K562 (cell line): Measurements from ENCODE around the gene PHOSPHO1. TPM values are rescaled to one million over a fixed set of nuclear protein-coding genes. Genes with fewer than 3 reads are reported as not detected.
"Not testable (repeated sequence)": the region's sequence is repeated elsewhere in the genome, so short reads cannot be mapped to it uniquely, and the experiment has no call there.

Experiments
- ATAC-seq: fragments of 200-7000 bp; cut with Tn5 transposase; 3 replicates; pipeline ENCODE4 v1.9.1; 2020; ENCODE audit warnings: moderate library complexity
- BruUV-seq: library from RNA; stranded (reverse); fragments of 400-500 nt; replicated peaks from 2 replicates; lab custom pipeline; 2021; lab: Mats Ljungman, UMichigan
- CTCF ChIA-PET: fragments of 300-600 bp; formaldehyde crosslinking; extraction: SDS; loops from one replicate; lab custom pipeline; 2021; ENCODE audit warnings: low intra/inter-chr PET ratio; lab: Yijun Ruan, JAX
- POLR2A ChIA-PET: fragments of 300-600, 350-650 bp; sonication (Branson Sonifier 250); formaldehyde crosslinking; extraction: SDS; loops from one replicate; lab custom pipeline; 2021; ENCODE audit warnings: antibody characterized with exemption, inconsistent platforms; lab: Yijun Ruan, JAX
- DNase-seq, 4 experiments: peaks; one replicate each; pipeline versions ENCODE4 v3.0.0 to v3.0.0-alpha.2; 2011 to 2018; ENCODE audit warnings: low spot score in 3 of 4, mixed read lengths in 3 of 4; ENCODE audit errors: extremely low read depth in 1 of 4
- FAIRE-seq: peaks from 2 replicates; lab custom pipeline; 2011; peaks lifted over from hg19 to GRCh38; lab: Jason Lieb, UNC
- H2AFZ ChIP-seq: 2 replicates; pipeline ENCODE4 v1.6.0; 2011; ENCODE audit warnings: low read depth, low read length, control low read depth, inconsistent platforms
- H3K27ac ChIP-seq: fragments of 200-600 bp; 3 replicates; pipeline ENCODE4 v1.8.0; 2011; ENCODE audit warnings: low read depth, mild to moderate bottlenecking, control low read depth, inconsistent platforms, low read length, moderate library complexity, mixed read lengths; ENCODE audit errors: extremely low read depth
- H3K27me3 ChIP-seq, 2 experiments: fragments of 300-600 bp in 1 of 2; 2 replicates in 1 of 2; 3 replicates in 1 of 2; pipeline versions ENCODE4 v1.6.0 to v1.8.0; 2011; ENCODE audit warnings: inconsistent platforms in 2 of 2, low read length in 2 of 2, mild to moderate bottlenecking in 1 of 2, mixed read lengths in 1 of 2, moderate library complexity in 1 of 2; ENCODE audit not compliant: control insufficient read depth in 2 of 2, insufficient read depth in 2 of 2
- H3K36me3 ChIP-seq: fragments of 300-600 bp; 3 replicates; pipeline ENCODE4 v1.8.0; 2011; ENCODE audit warnings: mild to moderate bottlenecking, low read length, inconsistent platforms; ENCODE audit not compliant: control insufficient read depth, insufficient read depth
- H3K4me1 ChIP-seq, 2 experiments: fragments of 200-600 bp in 1 of 2; replicated peaks in 1 of 2; 2 replicates in 1 of 2; 3 replicates in 1 of 2; pipeline versions ENCODE4 v1.5.1 to v1.8.0; 2011; ENCODE audit warnings: inconsistent platforms in 2 of 2, low read length in 2 of 2, mild to moderate bottlenecking in 1 of 2, mixed read lengths in 1 of 2, moderate library complexity in 1 of 2; ENCODE audit not compliant: control insufficient read depth in 2 of 2, insufficient read depth in 2 of 2
- H3K4me2 ChIP-seq: 2 replicates; pipeline ENCODE4 v1.6.1; 2011; ENCODE audit warnings: low read length, control low read depth, inconsistent platforms, mixed read lengths; ENCODE audit not compliant: insufficient read depth
- H3K4me3 ChIP-seq: fragments of 200-600 bp; sonication (generic), shearing (Covaris generic); 2 replicates; pipeline ENCODE4 v1.5.1; 2016; ENCODE audit warnings: control low read depth, inconsistent platforms
- H3K79me2 ChIP-seq: fragments of 200-600 bp; 3 replicates; pipeline ENCODE4 v1.8.0; 2011; ENCODE audit warnings: low read length, inconsistent platforms; ENCODE audit not compliant: control insufficient read depth, insufficient read depth
- H3K9ac ChIP-seq, 2 experiments: 2 replicates each; pipeline versions ENCODE4 v1.6.0 to v1.6.1; 2011; ENCODE audit warnings: low read depth in 2 of 2, low read length in 2 of 2, control low read depth in 1 of 2, inconsistent platforms in 1 of 2, mild to moderate bottlenecking in 1 of 2, mixed read lengths in 1 of 2; ENCODE audit not compliant: insufficient read depth in 1 of 2
- H3K9me1 ChIP-seq: one replicate; pipeline ENCODE4 v1.6.0; 2011; ENCODE audit warnings: inconsistent platforms, mild to moderate bottlenecking, low read length, moderate library complexity; ENCODE audit not compliant: control insufficient read depth, insufficient read depth
- H3K9me3 ChIP-seq: replicated peaks from 2 replicates; pipeline ENCODE4 v1.5.1; 2011; ENCODE audit warnings: low read depth, low read length, inconsistent platforms; ENCODE audit not compliant: control insufficient read depth, insufficient read depth
- H4K20me1 ChIP-seq: replicated peaks from 2 replicates; pipeline ENCODE4 v1.6.1; 2011; ENCODE audit warnings: low read length, inconsistent platforms, mixed read lengths; ENCODE audit not compliant: control insufficient read depth, insufficient read depth
- CAMTA2 ChIP-seq: fragments of 250-450 bp; sonication (Bioruptor Pico); conservative IDR thresholded peaks from 2 replicates; pipeline ENCODE4 v1.5.1; 2022
- FOSL1 ChIP-seq: fragments of 200-800 bp; sonication (Bioruptor generic); conservative IDR thresholded peaks from 2 replicates; pipeline ENCODE4 v1.6.1; 2016; ENCODE audit warnings: missing genetic modification characterization, missing compliant biosample characterization
- JUND ChIP-seq, 2 experiments: IDR thresholded peaks; 2 replicates in 1 of 2; 3 replicates in 1 of 2; pipeline ENCODE4 v1.6.1; 2011; ENCODE audit warnings: borderline replicate concordance in 2 of 2, low read depth in 2 of 2, low read length in 2 of 2, improper control_type of control experiment in 1 of 2, missing biosample characterization in 1 of 2, missing genetic modification characterization in 1 of 2, missing genetic modification reagents in 1 of 2
- NBN ChIP-seq: fragments of 450-650 bp; IDR thresholded peaks from 2 replicates; pipeline ENCODE4 v1.6.1; 2016; ENCODE audit warnings: low read depth, mild to moderate bottlenecking
- RFX1 ChIP-seq: fragments of 450-650 bp; IDR thresholded peaks from 2 replicates; pipeline ENCODE4 v1.6.1; 2016; ENCODE audit warnings: mild to moderate bottlenecking, moderate library complexity
- SMAD1 ChIP-seq: fragments of 150-350 bp; IDR thresholded peaks from 2 replicates; pipeline ENCODE4 v1.6.1; 2014; ENCODE audit warnings: low read length, low read depth; ENCODE audit not compliant: partially characterized antibody
- WGBS: fragments of 100-300 bp; shearing (Covaris generic); methylation state at CpG from one replicate; pipeline ENCODE4 v1.1.6; 2016; ENCODE audit warnings: low coverage, mixed read lengths; ENCODE audit not compliant: insufficient coverage; ENCODE audit errors: missing lambda C conversion rate; 5-methylcytosine and 5-hydroxymethylcytosine counted together
- in situ Hi-C: fragments of 300-500 bp; cut with MboI; formaldehyde crosslinking; loops from 4 replicates; pipeline ENCODE4 v1.15.0; 2018; ENCODE audit warnings: inconsistent platforms, mixed read lengths
- intact Hi-C: fragments of 100-400 bp; cut with micrococcal nuclease; formaldehyde crosslinking; loops from 2 replicates; pipeline ENCODE4 v1.14.2; 2022
- polyA plus RNA-seq, 8 experiments: library from polyadenylated mRNA; depleted of rRNA in 4 of 8; stranded (reverse) in 5 of 8; unstranded in 3 of 8; fragments of >200 nt; fragmentation: Nextera tagmentation in 2 of 8; fragmentation: Illumina TruSeq in 1 of 8; extraction: Ambion mirVana in 2 of 8; extraction: Trizol in 1 of 8; gene quantifications; 2 replicates each; pipeline versions ENCODE4 v1.2.1 to v1.2.3, GENCODE V29; 2011 to 2014; ENCODE audit warnings: inconsistent platforms in 1 of 8, missing spikeins in 1 of 8
- total RNA-seq, 7 experiments: library from RNA; depleted of rRNA in 6 of 7; stranded (reverse); fragments of >200 nt in 6 of 7; fragmentation: Illumina TruSeq in 2 of 7; extraction: Trizol in 2 of 7; gene quantifications; 2 replicates each; pipeline versions ENCODE4 v1.2.1 to v1.2.3, GENCODE V29; 2011 to 2021; ENCODE audit warnings: low replicate concordance in 1 of 7
- TF ChIP-seq, protein P1 (sequence below): fragments of 450-650 bp; IDR thresholded peaks from 2 replicates; pipeline ENCODE4 v1.6.1; 2016; ENCODE audit warnings: low read depth

Gene PHOSPHO1
- total and polyA plus RNA-seq, 9 of the 15 experiments (the other 6 are each of a cell fraction or from before 2014, with no cell fraction given) = 0.06 to 0.07 TPM; not detected in 7

DNA sequence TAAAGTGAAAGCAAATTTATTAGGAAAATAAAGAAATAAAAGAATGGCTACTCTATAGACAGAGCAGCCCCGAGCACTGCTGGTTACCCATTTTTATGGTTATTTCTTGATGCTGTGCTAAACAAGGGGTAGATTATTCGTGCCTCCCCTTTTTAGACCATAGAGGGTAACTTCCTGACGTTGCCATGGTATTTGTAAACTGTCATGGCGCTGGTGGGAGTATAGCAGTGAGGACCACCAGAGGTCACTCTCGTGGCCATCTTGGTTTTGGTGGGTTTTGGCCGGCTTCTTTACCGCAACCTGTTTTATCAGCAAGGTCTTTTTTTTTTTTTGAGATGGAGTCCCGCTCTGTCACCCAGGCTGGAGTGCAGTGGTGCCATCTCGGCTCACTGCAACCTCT lies 31.0 kb upstream of the PHOSPHO1 start:
- POLR2A ChIA-PET, H3K79me2 ChIP-seq, H3K9me3 ChIP-seq, in situ Hi-C loops, CTCF ChIA-PET, DNase-seq, intact Hi-C loops, H3K9me1 ChIP-seq, H3K36me3 ChIP-seq, H3K4me2 ChIP-seq, H4K20me1 ChIP-seq, H3K9ac ChIP-seq, FAIRE-seq, BruUV-seq, H3K27ac ChIP-seq, H3K4me3 ChIP-seq, ATAC-seq, H2AFZ ChIP-seq: not testable (repeated sequence)
- Histone ChIP-seq H3K4me1 (peaks cover 4 to 13% of the 10 kb centered on the region in 2 experiments; a peak in 4 of 5 replicates), H3K27me3 (peaks cover 5 to 30% of the 10 kb centered on the region in 2 experiments; a peak in 4 of 5 replicates)
- 40% methylated on average over 8 of the region's 9 CpGs for WGBS
- TF ChIP-seq RFX1 = peak; percentile 54; the same call in 1 of the 2 replicates

DNA sequence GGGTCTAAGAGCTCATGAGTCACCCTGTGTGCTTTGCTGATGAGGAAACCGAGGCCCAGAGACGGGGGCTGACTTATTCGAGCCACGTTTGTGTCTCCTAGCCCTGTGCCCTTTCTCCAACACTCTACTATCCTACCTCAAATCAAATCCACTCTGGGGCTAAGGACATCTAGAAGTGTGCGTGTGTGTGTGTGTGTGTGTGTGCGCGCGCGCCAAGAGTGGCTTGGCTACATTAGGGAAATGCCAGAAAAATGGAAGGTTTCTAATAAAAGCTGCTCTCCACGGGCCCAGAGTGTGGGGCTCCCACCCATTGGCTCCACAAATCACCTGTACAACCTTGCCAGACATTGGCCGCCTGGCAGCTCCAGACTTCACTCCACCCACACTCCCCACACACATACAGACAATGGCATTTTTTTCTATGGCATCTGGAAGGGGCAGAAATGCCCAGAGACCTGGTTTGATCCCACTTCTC lies 30.3 kb upstream of the PHOSPHO1 start:
- Histone ChIP-seq H2AFZ (peak overlapping the region; percentile 89), H3K79me2 (no peaks in the 10 kb centered on the region), H3K36me3 (no peaks in the 10 kb centered on the region), H3K9ac (peak overlapping the region; percentile 47 to 88; a peak in 3 of 4 replicates), H3K27me3 (peaks cover 0 to 23% of the 10 kb centered on the region in 2 experiments; a peak in 2 of 5 replicates), H3K4me1 (peaks cover 4 to 13% of the 10 kb centered on the region in 2 experiments; a peak in 4 of 5 replicates), H3K4me3 (no peak overlapping the region), H3K9me3 (no peaks in the 10 kb centered on the region), H3K4me2 (peak overlapping the region; percentile 69), H4K20me1 (no peaks in the 10 kb centered on the region), H3K9me1 (no peaks in the 10 kb centered on the region), H3K27ac (no peak overlapping the region)
- in situ Hi-C loops (no loop called here), intact Hi-C loops (no loop called here)
- BruUV-seq = no TSS peak
- POLR2A ChIA-PET = interaction anchor here (0.5 kb wide), 1 partner anchor 583 kb away, joined by 3 read pairs; no protein-coding TSS in a partner anchor
- no peak for DNase-seq
- CTCF ChIA-PET = no interaction called here
- WGBS = 57% methylated on average over 11 of the region's 11 CpGs
- no peak for ATAC-seq
- peak; percentile 23 for FAIRE-seq
- TF ChIP-seq FOSL1 (tag) (peak; percentile 59; the same call in 1 of the 2 replicates), SMAD1 (no peak), NBN (no peak), JUND (IDR thresholded peaks at IDR 0.05; ENCODE audit: borderline replicate concordance, low read depth, low read length) (peak; percentile 32; the same call in 1 of the 2 replicates), JUND (tag; IDR thresholded peaks at IDR 0.05; ENCODE audit: borderline replicate concordance, low read depth, low read length) (no peak), CAMTA2 (no peak)
- TF ChIP-seq, protein P1, sequence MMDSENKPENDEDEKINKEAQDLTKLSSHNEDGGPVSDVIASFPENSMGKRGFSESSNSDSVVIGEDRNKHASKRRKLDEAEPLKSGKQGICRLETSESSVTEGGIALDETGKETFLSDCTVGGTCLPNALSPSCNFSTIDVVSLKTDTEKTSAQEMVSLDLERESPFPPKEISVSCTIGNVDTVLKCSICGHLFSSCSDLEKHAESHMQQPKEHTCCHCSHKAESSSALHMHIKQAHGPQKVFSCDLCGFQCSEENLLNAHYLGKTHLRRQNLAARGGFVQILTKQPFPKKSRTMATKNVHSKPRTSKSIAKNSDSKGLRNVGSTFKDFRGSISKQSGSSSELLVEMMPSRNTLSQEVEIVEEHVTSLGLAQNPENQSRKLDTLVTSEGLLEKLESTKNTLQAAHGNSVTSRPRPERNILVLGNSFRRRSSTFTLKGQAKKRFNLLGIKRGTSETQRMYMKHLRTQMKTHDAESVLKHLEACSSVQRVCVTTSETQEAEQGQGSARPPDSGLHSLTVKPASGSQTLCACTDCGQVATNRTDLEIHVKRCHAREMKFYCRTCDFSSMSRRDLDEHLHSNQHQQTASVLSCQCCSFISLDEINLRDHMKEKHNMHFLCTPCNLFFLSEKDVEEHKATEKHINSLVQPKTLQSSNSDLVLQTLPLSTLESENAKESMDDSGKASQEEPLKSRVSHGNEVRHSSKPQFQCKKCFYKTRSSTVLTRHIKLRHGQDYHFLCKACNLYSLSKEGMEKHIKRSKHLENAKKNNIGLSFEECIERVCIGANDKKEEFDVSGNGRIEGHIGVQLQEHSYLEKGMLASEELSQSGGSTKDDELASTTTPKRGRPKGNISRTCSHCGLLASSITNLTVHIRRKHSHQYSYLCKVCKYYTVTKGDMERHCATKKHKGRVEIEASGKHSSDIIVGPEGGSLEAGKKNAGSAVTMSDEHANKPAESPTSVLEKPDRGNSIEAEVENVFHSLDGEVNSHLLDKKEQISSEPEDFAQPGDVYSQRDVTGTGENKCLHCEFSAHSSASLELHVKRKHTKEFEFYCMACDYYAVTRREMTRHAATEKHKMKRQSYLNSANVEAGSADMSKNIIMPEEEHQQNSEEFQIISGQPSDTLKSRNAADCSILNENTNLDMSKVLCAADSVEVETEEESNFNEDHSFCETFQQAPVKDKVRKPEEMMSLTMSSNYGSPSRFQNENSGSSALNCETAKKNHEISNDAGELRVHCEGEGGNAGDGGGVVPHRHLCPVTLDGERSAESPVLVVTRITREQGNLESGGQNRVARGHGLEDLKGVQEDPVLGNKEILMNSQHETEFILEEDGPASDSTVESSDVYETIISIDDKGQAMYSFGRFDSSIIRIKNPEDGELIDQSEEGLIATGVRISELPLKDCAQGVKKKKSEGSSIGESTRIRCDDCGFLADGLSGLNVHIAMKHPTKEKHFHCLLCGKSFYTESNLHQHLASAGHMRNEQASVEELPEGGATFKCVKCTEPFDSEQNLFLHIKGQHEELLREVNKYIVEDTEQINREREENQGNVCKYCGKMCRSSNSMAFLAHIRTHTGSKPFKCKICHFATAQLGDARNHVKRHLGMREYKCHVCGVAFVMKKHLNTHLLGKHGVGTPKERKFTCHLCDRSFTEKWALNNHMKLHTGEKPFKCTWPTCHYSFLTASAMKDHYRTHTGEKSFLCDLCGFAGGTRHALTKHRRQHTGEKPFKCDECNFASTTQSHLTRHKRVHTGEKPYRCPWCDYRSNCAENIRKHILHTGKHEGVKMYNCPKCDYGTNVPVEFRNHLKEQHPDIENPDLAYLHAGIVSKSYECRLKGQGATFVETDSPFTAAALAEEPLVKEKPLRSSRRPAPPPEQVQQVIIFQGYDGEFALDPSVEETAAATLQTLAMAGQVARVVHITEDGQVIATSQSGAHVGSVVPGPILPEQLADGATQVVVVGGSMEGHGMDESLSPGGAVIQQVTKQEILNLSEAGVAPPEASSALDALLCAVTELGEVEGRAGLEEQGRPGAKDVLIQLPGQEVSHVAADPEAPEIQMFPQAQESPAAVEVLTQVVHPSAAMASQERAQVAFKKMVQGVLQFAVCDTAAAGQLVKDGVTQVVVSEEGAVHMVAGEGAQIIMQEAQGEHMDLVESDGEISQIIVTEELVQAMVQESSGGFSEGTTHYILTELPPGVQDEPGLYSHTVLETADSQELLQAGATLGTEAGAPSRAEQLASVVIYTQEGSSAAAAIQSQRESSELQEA = no peak
